CD4-positive, alpha-beta T cell (primary cell): ENCODE results near the gene RPTOR. TPM values are rescaled to one million over a fixed set of nuclear protein-coding genes. Genes with fewer than 3 reads are reported as not detected.

Experiments used
- ATAC-seq: fragments of 200-7000 bp; cut with Tn5 transposase; one replicate; pipeline ENCODE4 v1.10.0; 2022; ENCODE audit warnings: mild to moderate bottlenecking; ENCODE audit not compliant: poor library complexity
- CTCF ChIA-PET: fragments of 350-600 bp; sonication (Branson Sonifier 250); formaldehyde crosslinking; loops from one replicate; lab custom pipeline; 2021; ENCODE audit warnings: antibody characterized with exemption, inconsistent platforms; lab: Charles Lee
- POLR2A ChIA-PET: fragments of 350-600 bp; sonication (Branson Sonifier 250); formaldehyde crosslinking; loops from one replicate; lab custom pipeline; 2021; ENCODE audit warnings: antibody characterized with exemption, inconsistent platforms; lab: Charles Lee
- DNase-seq, 14 experiments: peaks; one replicate each; pipeline ENCODE4 v3.0.0-alpha.2; 2013 to 2020; ENCODE audit warnings: mixed read lengths in 2 of 14
- H3K27ac ChIP-seq, 2 donors: one replicate each; pipeline versions ENCODE4 v1.5.1 to v1.7.0; 2013; ENCODE audit warnings: low read length in 2 of 2, low read depth in 1 of 2, mild to moderate bottlenecking in 1 of 2
- H3K27me3 ChIP-seq, 2 experiments: 1 replicate in 1 of 2; 2 replicates in 1 of 2; pipeline versions ENCODE4 v1.6.1 to v1.7.0; 2013; ENCODE audit warnings: low read length in 2 of 2, control low read depth in 1 of 2, mild to moderate bottlenecking in 1 of 2, moderate library complexity in 1 of 2; ENCODE audit not compliant: insufficient read depth in 2 of 2, control insufficient read depth in 1 of 2
- H3K36me3 ChIP-seq: one replicate; pipeline ENCODE4 v1.6.1; 2013; ENCODE audit warnings: low read length, control low read depth; ENCODE audit not compliant: insufficient read depth
- H3K4me1 ChIP-seq: one replicate; pipeline ENCODE4 v1.6.1; 2013; ENCODE audit warnings: low read length, control low read depth; ENCODE audit not compliant: insufficient read depth
- H3K4me3 ChIP-seq: one replicate; pipeline ENCODE4 v1.5.1; 2013; ENCODE audit warnings: mild to moderate bottlenecking, low read length, moderate library complexity
- H3K9me3 ChIP-seq, 2 experiments: 1 replicate in 1 of 2; 2 replicates in 1 of 2; pipeline versions ENCODE4 v1.6.1 to v1.7.0; 2013; ENCODE audit warnings: low read length in 2 of 2, mild to moderate bottlenecking in 2 of 2, control low read depth in 1 of 2, moderate library complexity in 1 of 2; ENCODE audit not compliant: control insufficient read depth in 1 of 2, insufficient read depth in 1 of 2
- H3K27ac Mint-ChIP-seq: one replicate; pipeline ENCODE4 v1.8.0; 2020; ENCODE audit warnings: mixed read lengths
- H3K27me3 Mint-ChIP-seq: one replicate; pipeline ENCODE4 v1.8.0; 2021; ENCODE audit warnings: mixed read lengths
- H3K36me3 Mint-ChIP-seq: one replicate; pipeline ENCODE4 v1.8.0; 2021; ENCODE audit warnings: low read depth, mixed read lengths
- H3K4me1 Mint-ChIP-seq: one replicate; pipeline ENCODE4 v1.8.0; 2021; ENCODE audit warnings: low read depth, mixed read lengths
- H3K4me3 Mint-ChIP-seq: one replicate; pipeline ENCODE4 v1.8.0; 2020; ENCODE audit warnings: mild to moderate bottlenecking, mixed read lengths
- H3K9me3 Mint-ChIP-seq: one replicate; pipeline ENCODE4 v1.8.0; 2020; ENCODE audit warnings: mixed read lengths
- intact Hi-C, 2 experiments: fragments of 100-400 bp; cut with DNase I in 1 of 2; cut with micrococcal nuclease in 1 of 2; formaldehyde crosslinking; loops; one replicate each; pipeline versions ENCODE4 v1.15.1 to v1.9.0; 2023 to 2025; cut with DNase I, micrococcal nuclease
- total RNA-seq, 174 experiments: library from RNA in 2 of 174; stranded (reverse) in 2 of 174; gene quantifications; one replicate each; pipeline ENCODE4 v1.2.3 and lab custom pipeline; 2021 to 2026
- TF ChIP-seq, protein P1 (sequence below): fragments of 200-600 bp; IDR thresholded peaks from one replicate; pipeline ENCODE4 v1.8.0; 2022; ENCODE audit warnings: antibody characterized with exemption, mild to moderate bottlenecking

RPTOR gene
- total RNA-seq, 2 experiments from 2014 or later = 45.0 to 47.1 TPM

DNA sequence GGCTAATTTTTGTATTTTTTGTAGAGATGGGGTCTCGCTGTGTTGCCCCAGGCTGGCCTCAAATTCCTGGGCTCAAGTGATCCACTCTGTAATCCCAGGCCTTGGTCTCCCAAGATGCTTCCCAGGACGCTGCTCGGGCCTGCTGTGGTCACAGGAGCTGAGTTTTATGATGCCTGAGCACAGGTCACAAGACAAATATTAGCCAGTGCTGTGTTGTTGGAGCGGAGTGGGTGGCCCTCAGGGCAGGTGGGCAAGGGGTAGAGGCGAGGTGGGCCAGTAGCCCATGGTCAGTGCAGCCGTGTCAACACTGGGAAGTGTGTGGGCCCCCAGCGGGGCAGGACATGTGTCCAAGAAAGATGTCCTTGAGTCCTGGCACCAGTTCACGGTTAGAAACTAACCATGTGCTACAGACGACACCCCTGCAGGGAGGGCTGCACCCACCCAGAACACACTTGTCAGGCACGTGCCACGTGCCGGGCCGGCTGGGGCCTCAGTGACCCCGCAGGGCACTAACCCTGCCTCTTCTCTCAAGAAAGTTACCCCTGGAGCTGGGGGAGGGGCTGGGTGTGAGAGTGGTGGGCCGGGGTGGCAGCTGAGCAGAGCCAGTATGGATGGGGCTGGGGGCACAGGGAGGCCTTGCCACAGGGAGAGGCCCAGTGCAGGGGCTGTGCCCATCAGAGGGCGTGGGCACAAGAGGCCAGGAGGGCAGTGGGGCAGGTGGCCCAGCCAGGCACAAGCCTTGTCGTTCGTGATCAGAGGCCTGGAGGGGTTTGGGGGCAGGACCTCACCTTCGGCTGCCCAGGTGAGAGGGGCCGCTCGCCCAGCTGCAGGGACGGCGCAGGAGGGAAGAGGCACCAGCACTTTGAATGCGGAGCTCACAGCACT lies 343.9 kb downstream of the RPTOR start:
- peaks cover 52% of the 10 kb centered on the region for H3K4me1 ChIP-seq
- H3K4me3 ChIP-seq = no peak overlapping the region
- no peak for ATAC-seq
- H3K36me3 ChIP-seq = peaks cover 51% of the 10 kb centered on the region
- no peak for DNase-seq
- Mint-ChIP-seq H3K27me3 (no peaks in the 10 kb centered on the region), H3K4me1 (peaks cover 39% of the 10 kb centered on the region), H3K4me3 (peak overlapping the region; percentile 42), H3K27ac (peak overlapping the region; percentile 93), H3K36me3 (peaks cover 42% of the 10 kb centered on the region), H3K9me3 (no peaks in the 10 kb centered on the region)
- H3K27ac ChIP-seq = peak overlapping the region in 1 of 2 donors; percentile 13
- CTCF ChIA-PET = no interaction called here
- H3K27me3 ChIP-seq = no peaks in the 10 kb centered on the region
- POLR2A ChIA-PET = interaction anchor here (1.4 kb wide), 1 partner anchor 41 kb away, joined by 5 read pairs; no protein-coding TSS in a partner anchor
- TF ChIP-seq, protein P1, sequence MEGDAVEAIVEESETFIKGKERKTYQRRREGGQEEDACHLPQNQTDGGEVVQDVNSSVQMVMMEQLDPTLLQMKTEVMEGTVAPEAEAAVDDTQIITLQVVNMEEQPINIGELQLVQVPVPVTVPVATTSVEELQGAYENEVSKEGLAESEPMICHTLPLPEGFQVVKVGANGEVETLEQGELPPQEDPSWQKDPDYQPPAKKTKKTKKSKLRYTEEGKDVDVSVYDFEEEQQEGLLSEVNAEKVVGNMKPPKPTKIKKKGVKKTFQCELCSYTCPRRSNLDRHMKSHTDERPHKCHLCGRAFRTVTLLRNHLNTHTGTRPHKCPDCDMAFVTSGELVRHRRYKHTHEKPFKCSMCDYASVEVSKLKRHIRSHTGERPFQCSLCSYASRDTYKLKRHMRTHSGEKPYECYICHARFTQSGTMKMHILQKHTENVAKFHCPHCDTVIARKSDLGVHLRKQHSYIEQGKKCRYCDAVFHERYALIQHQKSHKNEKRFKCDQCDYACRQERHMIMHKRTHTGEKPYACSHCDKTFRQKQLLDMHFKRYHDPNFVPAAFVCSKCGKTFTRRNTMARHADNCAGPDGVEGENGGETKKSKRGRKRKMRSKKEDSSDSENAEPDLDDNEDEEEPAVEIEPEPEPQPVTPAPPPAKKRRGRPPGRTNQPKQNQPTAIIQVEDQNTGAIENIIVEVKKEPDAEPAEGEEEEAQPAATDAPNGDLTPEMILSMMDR = no peak
- no peaks in the 10 kb centered on the region for H3K9me3 ChIP-seq
- intact Hi-C loops = no loop called here

DNA sequence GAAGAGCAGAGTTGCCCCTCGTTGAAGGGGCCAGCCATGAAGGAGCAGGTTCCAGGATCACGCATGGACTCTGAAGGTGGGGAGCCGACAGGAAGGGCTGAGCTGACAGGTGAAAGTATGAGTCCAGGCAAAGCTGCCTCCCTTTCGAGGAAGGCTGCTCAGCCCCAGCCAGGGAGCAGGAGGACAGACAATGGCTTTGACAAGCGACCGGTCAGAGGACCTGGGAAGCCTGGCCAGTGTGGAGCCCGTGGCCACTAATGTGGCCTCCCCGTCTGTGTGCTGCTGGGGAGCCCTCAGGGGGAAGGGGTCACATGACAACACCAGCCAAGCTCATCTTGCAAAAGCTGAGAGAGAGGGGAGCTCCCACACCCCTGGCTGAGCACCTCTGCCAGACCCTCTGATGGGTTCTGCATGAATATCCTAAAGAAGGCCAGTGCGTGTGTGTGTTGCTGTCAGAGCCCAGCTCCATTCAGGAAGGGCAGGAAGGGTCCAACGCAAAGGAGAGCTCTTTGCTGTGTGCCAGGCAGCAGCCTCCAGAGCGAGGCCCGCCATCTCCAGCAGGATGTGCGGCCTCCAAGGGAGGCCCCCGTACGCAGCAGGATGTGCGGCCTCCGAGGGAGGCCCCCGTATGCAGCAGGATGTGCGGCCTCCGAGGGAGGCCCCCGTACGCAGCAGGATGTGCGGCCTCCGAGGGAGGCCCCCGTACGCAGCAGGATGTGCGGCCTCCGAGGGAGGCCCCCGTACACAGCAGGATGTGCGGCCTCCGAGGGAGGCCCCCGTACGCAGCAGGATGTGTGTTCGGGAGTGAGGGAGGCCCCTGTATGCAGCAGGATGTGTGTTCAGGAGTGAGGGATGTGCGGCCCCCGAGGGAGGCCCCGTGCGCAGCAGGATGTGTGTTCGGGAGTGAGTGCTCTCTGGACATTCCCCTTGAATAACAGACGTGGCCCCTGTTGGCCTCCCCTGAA lies 344.9 kb downstream of the RPTOR start:
- H3K4me3 ChIP-seq = peak overlapping the region; percentile 37
- POLR2A ChIA-PET = interaction anchor here (1.4 kb wide), 1 partner anchor 42 kb away, joined by 5 read pairs; no protein-coding TSS in a partner anchor
- no peaks in the 10 kb centered on the region for H3K9me3 ChIP-seq
- peaks cover 59% of the 10 kb centered on the region for H3K4me1 ChIP-seq
- ATAC-seq (no peak), DNase-seq (peak in 5 of 14 experiments; percentile 14 to 70 (median 26))
- CTCF ChIA-PET = interaction anchor here (1.0 to 4.3 kb wide), 2 partner anchors 23 to 157 kb away, joined by 3 to 14 read pairs; no protein-coding TSS in a partner anchor
- intact Hi-C loops = loop anchor here (10.0 kb wide), 2 partner anchors 105 to 225 kb away; no protein-coding TSS in a partner anchor
- Mint-ChIP-seq H3K27me3 (no peaks in the 10 kb centered on the region), H3K4me1 (peaks cover 39% of the 10 kb centered on the region), H3K27ac (peak overlapping the region; percentile 93), H3K9me3 (no peaks in the 10 kb centered on the region), H3K4me3 (peak overlapping the region; percentile 38), H3K36me3 (peaks cover 52% of the 10 kb centered on the region)
- TF ChIP-seq, protein P1 = no peak
- peak overlapping the region; percentile 80 to 82 for H3K27ac ChIP-seq
- no peaks in the 10 kb centered on the region for H3K27me3 ChIP-seq
- peaks cover 52% of the 10 kb centered on the region for H3K36me3 ChIP-seq
